ENCODE data around the gene STK35.

The STK35 gene

DNA sequence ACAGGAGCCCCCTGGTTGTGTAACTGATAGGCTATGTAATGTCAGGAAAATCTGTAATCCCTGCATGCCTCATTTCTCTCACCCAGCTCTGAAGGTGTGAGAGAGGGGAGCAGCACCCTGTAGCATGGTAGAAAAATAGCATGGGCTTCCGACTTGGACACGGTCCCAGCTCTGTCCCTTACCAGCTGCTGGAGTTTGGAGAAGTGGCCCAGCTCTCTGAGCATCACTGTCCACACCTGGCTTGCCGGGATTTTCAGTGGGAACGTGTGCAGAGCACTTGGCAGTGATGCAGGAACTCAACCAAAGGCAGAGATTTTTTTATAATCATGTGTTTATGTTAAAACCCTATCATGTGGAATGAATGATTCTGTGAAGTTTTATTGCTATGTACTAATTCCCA lies 34.6 kb downstream of the STK35 start:
- no peak for DNase-seq

- DNase-seq, result no peak
Measured at GRCh38 chr20:2137552-2138201, 36.0 kb downstream of the STK35 start.

DNA sequence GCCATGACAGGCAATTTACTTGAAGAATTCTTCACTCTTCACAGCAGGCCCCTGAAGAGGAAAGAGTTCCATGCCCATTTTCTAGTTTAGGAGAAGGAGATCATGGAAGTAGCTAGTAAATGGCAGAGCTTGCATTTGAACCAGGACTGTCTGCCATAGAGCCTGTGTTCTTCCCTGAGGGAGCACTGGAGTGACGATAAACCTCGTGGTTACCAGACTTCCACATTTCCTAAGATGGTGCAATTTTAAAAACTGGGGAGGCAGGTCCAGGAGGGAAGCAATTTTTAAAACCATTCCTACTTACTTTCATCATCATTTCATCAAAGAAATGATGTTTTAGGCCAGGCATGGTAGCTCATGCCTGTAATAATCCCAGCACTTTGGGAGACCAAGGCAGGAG lies 36.8 kb downstream of the STK35 start:
- DNase-seq, result no peak

- DNase-seq, result no peak
Measured at GRCh38 chr20:2139250-2139649, 37.6 kb downstream of the STK35 start.

DNA sequence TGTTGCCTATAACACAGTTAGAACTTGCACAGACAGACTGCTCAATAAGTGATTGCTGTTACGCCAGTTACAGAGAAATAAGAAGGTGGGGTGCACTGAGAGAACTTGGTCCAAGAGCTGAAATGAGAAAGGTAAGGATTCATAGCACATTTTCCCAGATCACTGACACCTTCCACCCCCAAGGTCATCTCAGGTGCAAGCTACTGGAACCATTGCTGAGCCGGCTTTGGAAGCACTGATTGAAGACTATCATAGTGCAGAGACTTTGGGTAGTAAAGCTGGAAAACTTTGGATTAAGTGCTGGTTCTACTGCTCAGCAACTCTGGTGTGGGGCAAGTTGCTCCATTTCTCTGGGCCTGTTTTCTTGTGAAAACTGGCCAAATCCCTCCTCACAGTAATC lies 38.1 kb downstream of the STK35 start:
- no peak for DNase-seq

DNA sequence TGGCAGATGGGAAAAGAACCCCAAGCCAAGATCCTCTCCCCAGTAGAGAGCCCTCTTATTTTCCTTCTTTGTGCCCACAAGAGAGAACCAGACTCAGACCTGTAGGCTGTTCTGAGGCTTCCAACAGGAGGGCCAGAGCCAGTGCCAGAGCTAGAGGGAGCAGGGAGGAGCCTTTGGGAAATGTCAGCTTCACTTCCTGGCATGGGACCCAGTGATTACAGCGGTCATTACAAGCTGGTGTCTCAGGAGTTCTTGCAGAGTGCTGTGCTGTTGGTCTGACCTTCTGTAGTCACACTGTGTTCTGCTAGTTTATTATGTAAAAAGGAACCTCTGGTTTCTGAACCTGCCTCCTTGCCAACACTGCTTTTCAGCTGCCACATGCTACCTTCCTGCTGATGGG lies 38.9 kb downstream of the STK35 start:
- DNase-seq, result no peak

GRCh38 chr20:2141600-2142575 lies 40.3 kb downstream of the STK35 start:
- DNase-seq, result no peak

DNA sequence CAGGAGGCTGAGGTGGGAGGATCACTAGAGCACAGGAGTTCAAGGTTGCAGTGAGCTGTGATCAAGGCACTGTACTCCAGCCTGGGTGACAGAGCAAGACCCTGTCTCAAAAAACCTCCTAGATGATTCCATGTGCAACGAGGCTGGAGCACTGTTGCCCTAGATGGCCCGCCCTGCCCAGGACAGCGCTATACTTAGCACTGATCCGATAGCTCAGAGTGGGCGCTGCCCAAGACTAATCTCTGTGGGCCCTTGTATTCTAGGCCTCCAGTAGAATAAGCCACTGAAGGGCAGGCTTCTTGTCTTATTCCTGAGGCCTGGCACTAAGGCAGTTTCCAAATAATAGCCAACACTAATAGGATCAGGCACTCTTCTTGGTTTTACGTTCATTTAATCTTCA lies 41.0 kb downstream of the STK35 start:
- DNase-seq, result no peak

DNA sequence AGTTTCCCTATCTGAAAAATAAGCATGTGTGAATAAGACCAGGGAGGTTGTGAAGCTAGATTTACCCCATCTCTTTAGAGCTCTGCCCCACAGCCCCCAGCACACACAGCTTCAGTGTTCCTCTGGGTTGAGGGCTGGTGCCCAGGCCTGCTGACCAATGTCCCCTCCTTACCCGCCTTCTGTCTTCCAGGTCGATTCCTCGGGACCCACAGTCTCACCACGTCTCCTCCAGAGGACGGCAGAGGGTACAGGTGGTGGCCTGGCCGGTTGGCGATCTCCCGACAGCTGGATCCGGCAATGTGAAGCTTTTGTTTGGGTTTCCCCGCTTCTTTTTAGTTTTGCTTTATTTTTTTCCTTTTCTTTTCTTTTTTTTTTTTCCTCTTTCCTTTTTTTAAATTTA lies 42.0 kb downstream of the STK35 start:
- DNase-seq, result no peak

DNA sequence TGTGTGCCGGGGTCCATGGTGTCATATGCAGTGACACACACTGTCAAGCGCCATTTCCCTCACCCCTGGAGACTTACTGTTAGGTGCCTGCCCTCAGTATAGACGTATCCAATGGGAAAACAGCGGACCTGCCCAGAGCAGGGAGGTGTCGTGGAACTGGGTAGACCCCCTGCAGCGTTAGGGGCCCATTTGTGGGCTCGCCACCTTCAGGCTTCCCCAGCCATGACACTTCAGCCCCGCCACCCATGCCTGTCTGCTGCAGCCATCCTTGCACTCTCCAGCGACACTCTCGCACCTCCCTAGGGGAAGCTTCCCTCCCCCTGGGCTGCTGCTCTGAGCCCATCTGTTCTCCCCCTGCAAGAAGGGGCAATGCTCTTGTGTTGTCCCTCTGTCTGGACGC lies 43.2 kb downstream of the STK35 start:
- DNase-seq, result no peak

DNA sequence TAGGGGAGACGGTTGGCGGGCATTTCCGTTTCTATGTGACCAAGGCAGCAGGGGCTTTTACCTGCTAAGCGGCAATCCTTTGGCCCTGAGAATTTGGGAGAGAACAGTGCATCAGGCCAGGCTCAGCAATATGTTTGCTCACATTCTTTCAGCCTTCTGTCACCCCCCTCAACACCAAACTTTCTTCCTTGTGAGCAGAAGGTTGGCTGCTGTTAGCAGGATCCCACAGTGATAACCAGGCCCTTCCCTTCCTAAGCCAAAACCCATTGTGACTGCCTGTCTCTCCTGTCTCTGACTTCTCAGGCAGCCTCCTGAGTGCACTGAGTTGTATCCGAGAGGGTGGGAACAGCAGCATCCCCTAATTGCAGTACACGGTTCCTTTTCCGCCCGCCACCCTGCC lies 43.7 kb downstream of the STK35 start:
- no peak for DNase-seq

- DNase-seq, result no peak
Measured at GRCh38 chr20:2146080-2146867, 44.6 kb downstream of the STK35 start.

- DNase-seq, result no peak
Measured at GRCh38 chr20:2149507-2149906, 47.9 kb downstream of the STK35 start.

- no peak for DNase-seq
Measured at GRCh38 chr20:2150660-2151059, 49.0 kb downstream of the STK35 start.

- DNase-seq, result no peak
Measured at GRCh38 chr20:2151858-2152281, 50.2 kb downstream of the STK35 start.

DNA sequence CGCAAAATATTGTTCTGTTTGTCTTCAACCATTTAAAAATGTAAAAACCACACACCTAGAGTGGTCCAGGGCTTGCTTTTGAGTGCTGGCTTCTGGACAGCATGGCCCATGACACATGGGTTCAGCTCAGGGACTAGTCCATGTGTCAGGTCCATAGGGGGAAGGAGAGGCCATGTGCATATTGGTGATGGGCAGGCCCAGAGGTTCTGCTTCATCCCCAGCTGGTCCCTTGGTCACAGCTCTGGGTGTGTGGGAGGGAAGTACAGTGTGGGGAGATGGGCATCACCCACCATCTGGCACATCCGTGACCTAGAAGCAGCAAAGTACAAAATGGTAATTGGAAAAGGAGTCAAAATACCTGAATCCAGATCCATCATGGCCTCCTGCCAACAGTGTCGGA lies 50.7 kb downstream of the STK35 start:
- no peak for DNase-seq

GRCh38 chr20:2153326-2153725 lies 51.7 kb downstream of the STK35 start:
- no peak for DNase-seq

DNA sequence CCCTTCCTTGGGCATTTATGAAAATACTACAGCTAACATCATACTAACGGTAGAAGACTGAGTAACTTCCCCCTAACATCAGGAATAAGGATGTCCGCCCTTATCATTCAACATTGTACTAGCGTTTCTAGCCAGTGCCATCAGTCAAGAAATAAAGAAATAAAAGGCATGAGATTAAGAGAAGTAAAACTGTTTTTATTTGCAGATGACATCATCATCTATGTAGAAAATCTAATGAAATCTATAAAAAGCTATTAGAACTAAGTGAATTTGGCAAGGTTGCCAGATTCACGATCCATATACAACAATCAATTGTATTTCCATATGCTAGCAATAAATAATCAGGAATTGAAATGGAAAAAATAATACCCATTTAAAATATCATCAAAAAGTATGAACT lies 54.6 kb downstream of the STK35 start:
- DNase-seq, result no peak

DNA sequence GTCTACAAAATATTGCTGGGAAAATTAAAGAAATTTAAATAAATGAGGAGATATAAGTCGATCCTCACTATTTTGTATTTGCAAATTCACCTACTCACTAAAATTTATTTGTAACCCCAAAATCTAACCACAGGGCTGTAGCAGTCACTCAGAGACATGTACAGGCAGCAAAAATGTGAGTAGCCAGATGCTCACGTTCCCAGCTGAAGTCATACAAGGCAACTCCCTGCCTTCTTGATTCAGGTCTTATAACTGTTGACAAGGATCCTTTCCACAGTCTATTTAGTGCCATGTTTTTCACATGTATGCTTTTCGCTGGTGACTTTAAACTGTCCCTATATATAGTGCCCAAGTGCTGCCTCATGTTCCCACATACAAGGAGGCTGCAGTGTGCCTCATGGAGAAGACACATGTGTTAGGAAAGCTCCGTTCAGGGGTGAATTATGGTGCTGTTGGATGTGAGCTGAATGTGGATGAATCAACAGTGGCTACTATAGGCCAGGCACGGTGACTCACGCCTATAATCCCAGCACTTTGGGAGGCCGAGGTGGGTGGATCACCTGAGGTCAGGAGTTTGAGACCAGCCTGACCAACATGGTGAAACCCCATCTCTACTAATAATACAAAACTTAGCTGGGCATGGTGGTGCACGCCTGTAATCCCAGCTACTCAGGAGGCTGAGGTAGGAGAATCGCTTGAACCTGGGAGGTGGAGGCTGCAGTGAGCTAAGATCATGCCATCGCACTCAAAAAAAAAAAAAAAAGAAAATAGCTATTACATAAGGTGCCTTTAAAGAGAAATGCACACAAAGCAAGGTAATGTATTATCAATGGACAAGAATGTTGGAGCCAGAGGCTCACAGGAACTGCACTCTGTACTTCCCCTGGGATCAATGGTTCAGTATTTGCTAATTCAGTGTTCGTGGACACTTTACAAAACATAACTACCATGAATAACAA lies 55.3 kb downstream of the STK35 start:
- DNase-seq, result no peak

DNA sequence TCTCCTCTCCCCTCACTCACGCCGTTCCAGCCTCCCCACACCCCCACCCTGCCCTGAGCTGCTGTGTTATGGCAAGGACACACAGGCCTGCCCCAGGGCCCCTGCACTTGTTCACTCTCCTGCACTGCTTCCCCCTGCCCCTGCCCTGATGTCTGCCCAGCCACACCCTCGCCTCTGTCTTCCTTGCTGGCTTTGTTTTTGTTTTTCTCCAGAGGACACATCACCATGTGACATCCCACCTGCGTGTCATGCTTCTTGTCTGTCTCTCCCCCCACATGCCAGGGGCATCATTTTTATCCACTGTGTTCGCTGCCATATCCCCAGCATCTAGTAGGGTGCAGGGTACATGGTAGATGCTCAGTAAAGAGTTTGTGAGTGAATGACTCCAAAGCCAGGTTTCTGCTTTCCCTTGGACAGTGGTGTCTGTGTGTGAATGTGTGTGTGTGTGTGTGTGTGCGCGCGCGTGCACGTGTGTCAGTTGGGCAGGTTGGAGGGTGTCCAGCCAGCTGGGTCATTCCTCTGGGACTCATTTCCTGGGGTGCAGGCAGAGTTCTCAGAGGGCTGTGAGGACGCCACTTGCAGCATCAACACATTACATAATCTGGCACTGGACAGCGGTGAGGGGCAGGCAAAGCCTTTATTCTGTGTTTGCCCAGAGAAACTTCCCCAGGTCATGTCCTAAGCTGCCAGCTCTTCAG lies 60.6 kb downstream of the STK35 start:
- no peak for DNase-seq

GRCh38 chr20:2162823-2163166 lies 61.2 kb downstream of the STK35 start:
- DNase-seq, result no peak

DNA sequence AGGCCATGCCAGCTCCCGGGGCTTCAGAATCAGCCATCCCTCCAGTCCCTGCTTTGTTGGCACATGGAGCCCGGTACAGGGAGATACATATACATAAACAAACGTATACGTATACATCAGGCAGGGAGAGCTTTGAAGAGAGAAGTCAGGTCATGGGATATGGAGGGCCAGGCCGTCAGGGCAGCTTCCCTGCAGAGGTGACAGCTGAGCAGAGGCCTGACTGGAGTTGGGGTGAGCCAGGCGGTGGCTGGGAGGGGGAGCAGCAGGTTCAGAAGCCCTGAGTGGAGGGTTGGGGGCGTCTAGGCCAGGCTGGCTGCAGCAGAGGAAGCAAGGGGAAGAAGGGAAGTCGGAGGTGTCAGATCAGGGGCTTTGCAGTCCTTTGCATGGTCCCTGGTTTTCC lies 61.7 kb downstream of the STK35 start:
- no peak for DNase-seq

Data from cortex of kidney (tissue), 1 donor.